Left ventricle myocardium inferior (tissue), 1 donor: ENCODE measurements around the gene AAK1. TPM values are rescaled to one million over a fixed set of nuclear protein-coding genes. Genes with fewer than 3 reads are reported as not detected.

Experiments
- DNase-seq: peaks from one replicate; pipeline ENCODE4 v3.0.0-alpha.2; 2020
- H3K27ac ChIP-seq: fragments of 200-600 bp; replicated peaks from 2 replicates; pipeline ENCODE4 v1.8.0; 2021
- H3K27me3 ChIP-seq: fragments of 200-600 bp; 2 replicates; pipeline ENCODE4 v1.8.0; 2021; ENCODE audit warnings: low read depth
- H3K36me3 ChIP-seq: fragments of 200-600 bp; 2 replicates; pipeline ENCODE4 v1.8.0; 2021
- H3K4me1 ChIP-seq: fragments of 200-600 bp; 2 replicates; pipeline ENCODE4 v1.8.0; 2021
- H3K4me3 ChIP-seq: fragments of 200-600 bp; 2 replicates; pipeline ENCODE4 v1.8.0; 2021; ENCODE audit warnings: mild to moderate bottlenecking, moderate library complexity
- H3K9me3 ChIP-seq: fragments of 200-600 bp; replicated peaks from 2 replicates; pipeline ENCODE4 v1.8.0; 2021
- intact Hi-C: fragments of 100-400 bp; cut with micrococcal nuclease; formaldehyde crosslinking; loops from one replicate; pipeline ENCODE4 v1.11.0; 2022
- total RNA-seq: library from RNA; stranded (reverse); fragmentation: NEBNext Ultra II Directional; extraction: Animal tissue kit (Norgen Biotek cat#: 25700); gene quantifications from one replicate; pipeline ENCODE4 v1.2.1, GENCODE V29; 2021
- TF ChIP-seq, protein P1 (sequence below): fragments of 200-600 bp; IDR thresholded peaks from 2 replicates; pipeline ENCODE4 v1.8.0; 2021; ENCODE audit warnings: antibody characterized with exemption, mild to moderate bottlenecking, borderline replicate concordance
- donor health status: DM: no; HTN: yes; CAD: no; lungs with severe emphysema.

AAK1 gene
- total RNA-seq, 1 donor from 2014 or later, result 133 TPM

DNA sequence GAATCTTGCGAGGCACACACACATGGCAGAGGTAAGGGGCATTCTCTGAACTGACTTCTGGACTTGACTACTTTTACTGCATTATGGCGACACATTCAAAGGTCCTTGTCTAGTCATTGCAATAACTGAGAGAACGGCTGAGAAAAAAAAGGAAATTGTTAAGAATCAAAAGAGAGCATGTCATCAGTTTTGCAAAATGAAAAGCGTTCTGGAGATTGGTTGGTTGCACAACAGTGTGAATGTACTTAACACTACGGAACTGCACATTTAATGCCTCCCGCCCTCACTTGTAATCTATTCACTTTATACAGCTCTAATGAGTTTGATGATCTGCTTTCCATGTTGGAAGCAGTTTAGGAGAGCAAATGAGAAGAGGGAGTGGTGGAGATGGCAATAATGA, 137.8 kb downstream of the AAK1 start:
- H3K36me3 ChIP-seq, result peaks cover 99% of the 10 kb centered on the region
- H3K9me3 ChIP-seq, result peaks cover 3% of the 10 kb centered on the region
- no peaks in the 10 kb centered on the region for H3K27me3 ChIP-seq
- no peak for DNase-seq
- no peak overlapping the region for H3K4me3 ChIP-seq
- no peak overlapping the region for H3K27ac ChIP-seq
- TF ChIP-seq, protein P1, sequence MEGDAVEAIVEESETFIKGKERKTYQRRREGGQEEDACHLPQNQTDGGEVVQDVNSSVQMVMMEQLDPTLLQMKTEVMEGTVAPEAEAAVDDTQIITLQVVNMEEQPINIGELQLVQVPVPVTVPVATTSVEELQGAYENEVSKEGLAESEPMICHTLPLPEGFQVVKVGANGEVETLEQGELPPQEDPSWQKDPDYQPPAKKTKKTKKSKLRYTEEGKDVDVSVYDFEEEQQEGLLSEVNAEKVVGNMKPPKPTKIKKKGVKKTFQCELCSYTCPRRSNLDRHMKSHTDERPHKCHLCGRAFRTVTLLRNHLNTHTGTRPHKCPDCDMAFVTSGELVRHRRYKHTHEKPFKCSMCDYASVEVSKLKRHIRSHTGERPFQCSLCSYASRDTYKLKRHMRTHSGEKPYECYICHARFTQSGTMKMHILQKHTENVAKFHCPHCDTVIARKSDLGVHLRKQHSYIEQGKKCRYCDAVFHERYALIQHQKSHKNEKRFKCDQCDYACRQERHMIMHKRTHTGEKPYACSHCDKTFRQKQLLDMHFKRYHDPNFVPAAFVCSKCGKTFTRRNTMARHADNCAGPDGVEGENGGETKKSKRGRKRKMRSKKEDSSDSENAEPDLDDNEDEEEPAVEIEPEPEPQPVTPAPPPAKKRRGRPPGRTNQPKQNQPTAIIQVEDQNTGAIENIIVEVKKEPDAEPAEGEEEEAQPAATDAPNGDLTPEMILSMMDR, result no peak
- intact Hi-C loops, result no loop called here
- H3K4me1 ChIP-seq, result peaks cover 15% of the 10 kb centered on the region

DNA sequence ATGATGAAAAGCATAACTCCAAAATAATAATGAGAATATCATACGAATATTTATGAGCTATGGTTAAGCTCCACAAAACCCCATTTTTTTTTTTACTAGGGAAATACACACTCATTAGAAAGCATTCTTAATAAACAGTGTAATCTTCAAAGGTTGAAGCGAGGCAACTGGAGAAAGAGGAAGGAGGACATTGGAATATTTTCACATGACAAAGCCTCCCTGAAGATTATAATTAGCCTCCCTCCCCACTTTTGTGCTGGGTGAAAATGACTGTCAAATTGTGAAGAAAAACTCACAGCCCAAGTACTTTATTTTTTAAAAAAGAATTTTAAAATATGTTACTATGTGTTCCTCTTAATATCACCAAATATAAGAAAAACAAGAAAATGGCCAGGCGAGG, 142.2 kb downstream of the AAK1 start:
- no peak for DNase-seq
- TF ChIP-seq, protein P1, result no peak
- no peak overlapping the region for H3K4me3 ChIP-seq
- no peaks in the 10 kb centered on the region for H3K27me3 ChIP-seq
- H3K36me3 ChIP-seq, result peaks cover 71% of the 10 kb centered on the region
- no peaks in the 10 kb centered on the region for H3K9me3 ChIP-seq
- H3K4me1 ChIP-seq, result peaks cover 12% of the 10 kb centered on the region
- no peak overlapping the region for H3K27ac ChIP-seq
- intact Hi-C loops, result no loop called here

DNA sequence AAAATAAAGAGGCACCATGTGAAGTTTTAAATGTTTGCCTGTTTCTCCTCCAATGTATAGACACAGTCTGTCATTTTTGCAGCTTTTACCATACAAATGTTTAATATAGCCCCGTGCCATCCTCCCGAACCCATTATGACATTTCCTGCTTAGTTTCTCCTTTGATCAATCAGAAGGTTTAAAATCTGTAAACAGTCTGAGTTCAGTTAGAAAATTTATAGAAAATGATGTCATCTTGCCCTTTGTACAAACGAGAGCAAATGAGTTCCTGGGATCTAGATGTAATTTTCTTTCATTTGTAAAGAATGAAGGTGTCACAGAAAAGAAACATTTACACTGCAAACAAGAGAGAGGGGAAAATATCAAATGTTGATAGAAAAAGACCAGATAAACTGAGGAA, 143.6 kb downstream of the AAK1 start:
- Histone ChIP-seq H3K36me3 (peaks cover 62% of the 10 kb centered on the region), H3K9me3 (no peaks in the 10 kb centered on the region), H3K4me1 (peaks cover 25% of the 10 kb centered on the region), H3K4me3 (no peak overlapping the region), H3K27me3 (no peaks in the 10 kb centered on the region), H3K27ac (no peak overlapping the region)
- intact Hi-C loops, result no loop called here
- TF ChIP-seq, protein P1, result no peak
- DNase-seq, result no peak

DNA sequence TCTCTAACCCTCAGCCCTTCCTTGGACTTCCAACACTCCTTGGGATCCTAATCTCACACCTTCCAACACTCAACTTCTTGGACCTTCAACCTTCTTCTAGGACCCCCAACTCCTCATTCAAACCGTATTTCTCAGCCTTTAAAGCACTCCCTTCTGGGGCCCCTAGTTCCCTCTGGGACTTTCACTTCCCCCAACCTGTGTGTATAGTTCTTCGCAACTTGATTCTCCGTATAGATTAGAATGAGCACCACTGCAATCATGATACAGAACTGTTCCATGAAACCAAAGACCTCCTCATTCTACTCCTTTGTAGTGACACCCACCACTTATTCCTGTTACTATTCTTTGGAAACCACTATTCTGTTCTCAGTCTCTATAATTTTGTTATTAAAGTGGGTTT, 144.3 kb downstream of the AAK1 start:
- intact Hi-C loops, result no loop called here
- Histone ChIP-seq H3K36me3 (peaks cover 58% of the 10 kb centered on the region), H3K27me3 (no peaks in the 10 kb centered on the region), H3K9me3 (no peaks in the 10 kb centered on the region), H3K4me1 (peaks cover 32% of the 10 kb centered on the region), H3K4me3 (no peak overlapping the region), H3K27ac (no peak overlapping the region)
- TF ChIP-seq, protein P1, result no peak
- DNase-seq, result no peak

DNA sequence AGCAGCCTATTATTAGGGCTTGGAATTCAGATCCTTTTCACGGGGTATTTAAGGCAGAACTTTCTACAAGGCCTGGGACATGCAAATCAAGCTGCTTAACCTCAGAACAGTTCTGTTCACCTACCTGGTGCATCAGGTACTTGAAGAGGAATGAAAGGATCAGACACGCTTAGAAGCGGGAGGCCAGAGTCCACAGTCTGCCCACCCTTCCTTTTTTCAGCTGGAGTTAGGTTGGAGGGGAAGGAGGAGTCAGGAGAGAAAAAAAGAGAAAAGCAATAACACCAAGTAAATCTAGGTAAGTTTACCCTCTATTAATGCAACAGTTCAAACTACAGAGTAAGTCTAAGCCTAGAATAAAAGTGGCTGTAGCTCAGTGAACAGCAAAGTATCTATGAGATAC, 147.7 kb downstream of the AAK1 start:
- intact Hi-C loops, result no loop called here
- peaks cover 31% of the 10 kb centered on the region for H3K36me3 ChIP-seq
- peaks cover 46% of the 10 kb centered on the region for H3K4me1 ChIP-seq
- no peak for DNase-seq
- H3K27ac ChIP-seq, result peak overlapping the region; percentile 5
- H3K9me3 ChIP-seq, result no peaks in the 10 kb centered on the region
- H3K4me3 ChIP-seq, result no peak overlapping the region
- H3K27me3 ChIP-seq, result no peaks in the 10 kb centered on the region
- TF ChIP-seq, protein P1, result no peak

DNA sequence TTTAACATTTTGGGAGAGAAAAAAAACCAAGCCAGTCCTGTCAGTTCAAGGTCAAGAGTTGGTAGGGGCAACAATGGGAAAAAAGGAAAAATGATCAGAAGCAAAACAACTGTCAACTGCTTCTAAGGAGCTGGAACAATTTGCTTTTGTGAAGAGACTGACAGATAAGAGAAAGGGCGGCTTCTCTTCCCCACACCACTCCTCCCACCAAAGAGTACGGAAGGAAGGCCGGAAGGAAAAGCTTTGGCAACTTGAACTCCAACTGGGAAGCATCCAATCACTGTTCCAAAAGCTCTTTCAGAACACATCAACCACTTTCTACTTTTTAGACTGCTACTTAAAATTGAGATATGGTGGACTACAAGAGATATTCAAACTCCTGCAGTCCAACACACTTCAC, 148.5 kb downstream of the AAK1 start:
- TF ChIP-seq, protein P1, result no peak
- Histone ChIP-seq H3K27ac (peak overlapping the region; percentile 5), H3K36me3 (peaks cover 27% of the 10 kb centered on the region), H3K4me1 (peaks cover 39% of the 10 kb centered on the region), H3K27me3 (no peaks in the 10 kb centered on the region), H3K9me3 (no peaks in the 10 kb centered on the region), H3K4me3 (no peak overlapping the region)
- no peak for DNase-seq
- intact Hi-C loops, result no loop called here
